ENCODE data around the gene PATE3. TPM values are rescaled to one million over a fixed set of nuclear protein-coding genes. Genes with fewer than 3 reads are reported as not detected.

The PATE3 gene
- not detected in 2 replicates for total RNA-seq (2014; rRNA removed; shearing (Covaris generic))
- not detected in 2 replicates for polyA plus RNA-seq (2015; cell fraction: cytosol; rRNA removed)
- not detected in 2 replicates for polyA plus RNA-seq (2015; cell fraction: nucleus; rRNA removed)

GRCh38 chr11:125787827-125788226 lies at the start of gene PATE3:
Gene PATE3 (plus strand): TSS chr11:125788127. CDS start chr11:125788152, 25 bp downstream.
- DNase-seq (ENCODE audit: low read depth, low spot score) = no peak

GRCh38 chr11:125740617-125741016 lies 47.3 kb upstream of the PATE3 start:
- in situ Hi-C loops (cut with HindIII; ENCODE audit: low pct_unique_long_range_greater_than_20kb, low sequenced_read_pairs) = no loop called here
- DNase-seq (ENCODE audit: low read depth, low spot score) = no peak

More at GRCh38 chr11:125787827-125788226, at the start of gene PATE3:
- in situ Hi-C loops (cut with HindIII; ENCODE audit: low pct_unique_long_range_greater_than_20kb, low sequenced_read_pairs) = no loop called here

GRCh38 chr11:125743681-125744080 lies 44.2 kb upstream of the PATE3 start:
- no peak for DNase-seq (ENCODE audit: low read depth, low spot score)
- in situ Hi-C loops (cut with HindIII; ENCODE audit: low pct_unique_long_range_greater_than_20kb, low sequenced_read_pairs) = no loop called here

- no peak for DNase-seq (ENCODE audit: low read depth, low spot score)
- in situ Hi-C loops (cut with HindIII; ENCODE audit: low pct_unique_long_range_greater_than_20kb, low sequenced_read_pairs) = no loop called here
Observed at GRCh38 chr11:125745979-125746378, 41.9 kb upstream of the PATE3 start, which contains the start of gene PATE1. Gene PATE1 (plus strand): TSS chr11:125746279. CDS start chr11:125746305, 26 bp downstream.

- in situ Hi-C loops (cut with HindIII; ENCODE audit: low pct_unique_long_range_greater_than_20kb, low sequenced_read_pairs) = no loop called here
- no peak for DNase-seq (ENCODE audit: low read depth, low spot score)
Observed at GRCh38 chr11:125750629-125751028, 37.3 kb upstream of the PATE3 start.

- DNase-seq (ENCODE audit: low read depth, low spot score) = no peak
- in situ Hi-C loops (cut with HindIII; ENCODE audit: low pct_unique_long_range_greater_than_20kb, low sequenced_read_pairs) = no loop called here
Observed at GRCh38 chr11:125756050-125756449, 31.9 kb upstream of the PATE3 start.

- in situ Hi-C loops (cut with HindIII; ENCODE audit: low pct_unique_long_range_greater_than_20kb, low sequenced_read_pairs) = no loop called here
Observed at GRCh38 chr11:125762445-125762844, 25.5 kb upstream of the PATE3 start.

GRCh38 chr11:125763483-125763882 lies 24.4 kb upstream of the PATE3 start:
- DNase-seq (ENCODE audit: low read depth, low spot score) = no peak
- in situ Hi-C loops (cut with HindIII; ENCODE audit: low pct_unique_long_range_greater_than_20kb, low sequenced_read_pairs) = no loop called here

More at GRCh38 chr11:125762445-125762844, 25.5 kb upstream of the PATE3 start:
- no peak for DNase-seq (ENCODE audit: low read depth, low spot score)

- in situ Hi-C loops (cut with HindIII; ENCODE audit: low pct_unique_long_range_greater_than_20kb, low sequenced_read_pairs) = no loop called here
- no peak for DNase-seq (ENCODE audit: low read depth, low spot score)
Observed at GRCh38 chr11:125766251-125766650, 21.7 kb upstream of the PATE3 start.

GRCh38 chr11:125768336-125769046 lies 19.4 kb upstream of the PATE3 start:
- in situ Hi-C loops (cut with HindIII; ENCODE audit: low pct_unique_long_range_greater_than_20kb, low sequenced_read_pairs) = no loop called here

GRCh38 chr11:125770583-125770982 lies 17.3 kb upstream of the PATE3 start:
- in situ Hi-C loops (cut with HindIII; ENCODE audit: low pct_unique_long_range_greater_than_20kb, low sequenced_read_pairs) = no loop called here
- no peak for DNase-seq (ENCODE audit: low read depth, low spot score)

More at GRCh38 chr11:125768336-125769046, 19.4 kb upstream of the PATE3 start:
- DNase-seq (ENCODE audit: low read depth, low spot score) = peak; percentile 7

- in situ Hi-C loops (cut with HindIII; ENCODE audit: low pct_unique_long_range_greater_than_20kb, low sequenced_read_pairs) = no loop called here
- DNase-seq (ENCODE audit: low read depth, low spot score) = no peak
Observed at GRCh38 chr11:125772834-125773505, 15.0 kb upstream of the PATE3 start.

- DNase-seq (ENCODE audit: low read depth, low spot score) = no peak
- in situ Hi-C loops (cut with HindIII; ENCODE audit: low pct_unique_long_range_greater_than_20kb, low sequenced_read_pairs) = no loop called here
Observed at GRCh38 chr11:125773516-125773915, 14.4 kb upstream of the PATE3 start.

GRCh38 chr11:125777309-125777708 lies 10.6 kb upstream of the PATE3 start:
- DNase-seq (ENCODE audit: low read depth, low spot score) = no peak

GRCh38 chr11:125778728-125779127 lies 9.2 kb upstream of the PATE3 start, which contains the start of gene PATE2:
Gene PATE2 (minus strand): TSS chr11:125778828. CDS start chr11:125778773, 55 bp downstream.
- in situ Hi-C loops (cut with HindIII; ENCODE audit: low pct_unique_long_range_greater_than_20kb, low sequenced_read_pairs) = no loop called here
- DNase-seq (ENCODE audit: low read depth, low spot score) = no peak

More at GRCh38 chr11:125777309-125777708, 10.6 kb upstream of the PATE3 start:
- in situ Hi-C loops (cut with HindIII; ENCODE audit: low pct_unique_long_range_greater_than_20kb, low sequenced_read_pairs) = no loop called here

- no peak for DNase-seq (ENCODE audit: low read depth, low spot score)
- in situ Hi-C loops (cut with HindIII; ENCODE audit: low pct_unique_long_range_greater_than_20kb, low sequenced_read_pairs) = no loop called here
Observed at GRCh38 chr11:125784678-125785077, 3.2 kb upstream of the PATE3 start.

GRCh38 chr11:125790825-125791224 lies 2.9 kb downstream of the PATE3 start:
- in situ Hi-C loops (cut with HindIII; ENCODE audit: low pct_unique_long_range_greater_than_20kb, low sequenced_read_pairs) = no loop called here

GRCh38 chr11:125797641-125798040 lies 9.7 kb downstream of the PATE3 start:
- DNase-seq (ENCODE audit: low read depth, low spot score) = no peak
- in situ Hi-C loops (cut with HindIII; ENCODE audit: low pct_unique_long_range_greater_than_20kb, low sequenced_read_pairs) = no loop called here

More at GRCh38 chr11:125790825-125791224, 2.9 kb downstream of the PATE3 start:
- no peak for DNase-seq (ENCODE audit: low read depth, low spot score)

All from SK-MEL-5 (cell line).